HS-27A (cell line): ENCODE measurements around the gene ATAD5.
"Not testable (repeated sequence)": the region's sequence is repeated elsewhere in the genome, so short reads cannot be mapped to it uniquely, and the experiment has no call there.

ENCODE experiments used
- DNase-seq: peaks from one replicate; pipeline ENCODE4 v3.0.0-alpha.2; 2012; ENCODE audit warnings: low read depth, missing footprints

Gene ATAD5

DNA sequence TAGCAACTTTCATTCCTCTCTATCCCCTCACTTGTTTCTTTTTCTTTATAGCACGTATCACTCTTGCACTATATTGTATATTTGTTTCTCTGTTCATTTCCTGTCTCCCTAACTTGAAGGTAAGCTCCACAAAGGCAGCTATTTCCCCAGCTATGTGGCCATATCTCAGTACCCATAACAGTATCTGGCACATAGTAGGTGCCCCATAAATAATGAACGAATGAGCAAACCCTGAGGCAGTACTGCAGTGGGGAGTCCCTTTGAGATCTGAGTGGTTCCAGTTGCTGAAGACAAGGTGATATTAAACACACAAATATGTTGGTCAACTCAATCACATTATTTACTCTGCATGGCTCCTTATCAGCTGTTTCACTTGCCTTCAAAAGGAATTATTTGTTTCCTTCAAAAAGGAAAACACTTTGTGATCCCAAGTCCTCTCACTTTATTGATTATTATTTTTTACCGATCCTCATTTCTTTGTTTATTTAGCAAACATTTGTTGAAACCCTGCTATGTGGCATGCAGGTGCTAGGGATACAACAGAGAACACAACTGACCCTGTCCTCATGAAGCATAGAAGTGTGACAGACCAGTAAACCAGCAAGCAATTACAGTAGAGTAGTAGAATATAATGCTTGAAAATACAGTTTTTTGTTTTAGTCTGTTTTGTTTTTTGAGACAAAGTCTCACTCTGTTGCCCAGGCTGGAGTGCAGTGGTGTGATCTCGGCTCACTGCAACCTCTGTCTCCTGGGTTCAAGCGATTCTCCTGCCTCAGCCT lies 84.3 kb downstream of the ATAD5 start:
- no peak for DNase-seq

DNA sequence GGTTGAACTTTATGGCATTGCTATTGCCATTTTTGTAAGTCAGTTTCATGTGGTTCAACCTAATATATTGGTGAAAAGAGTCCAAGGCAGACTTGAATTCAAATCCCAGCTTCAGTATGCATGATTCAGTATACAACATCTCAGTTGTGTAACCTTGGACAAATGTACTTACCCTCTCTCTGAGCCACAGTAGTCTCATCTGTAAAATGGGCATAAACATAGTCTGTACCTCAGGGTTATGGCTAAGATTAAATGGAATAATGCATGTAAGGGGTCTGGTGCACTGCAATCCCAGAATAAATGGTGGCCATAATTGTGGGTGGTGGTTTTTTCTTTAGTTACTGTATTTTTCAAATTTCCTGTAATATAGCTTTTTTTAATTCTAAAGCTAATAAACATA lies 85.3 kb downstream of the ATAD5 start:
- no peak for DNase-seq

DNA sequence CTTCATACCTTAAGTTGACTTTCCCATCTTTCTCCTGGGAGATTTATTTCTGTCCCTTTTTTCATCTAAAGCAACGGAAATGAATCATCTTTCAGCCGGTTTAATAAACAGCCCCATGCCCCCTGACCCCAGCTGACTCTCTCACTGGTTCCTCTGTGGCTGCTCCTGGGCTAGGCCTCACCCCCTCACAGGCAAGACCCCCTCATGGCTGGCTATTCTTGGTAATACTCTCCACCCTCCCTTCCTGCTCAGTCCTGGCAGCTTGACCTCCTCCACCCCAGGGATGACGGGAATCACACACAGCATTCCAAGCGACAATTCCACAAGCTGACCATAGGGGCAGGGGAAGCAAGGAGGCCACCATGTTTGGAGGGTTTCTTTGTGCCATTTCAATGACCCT lies 88.5 kb downstream of the ATAD5 start:
- DNase-seq, result no peak

DNA sequence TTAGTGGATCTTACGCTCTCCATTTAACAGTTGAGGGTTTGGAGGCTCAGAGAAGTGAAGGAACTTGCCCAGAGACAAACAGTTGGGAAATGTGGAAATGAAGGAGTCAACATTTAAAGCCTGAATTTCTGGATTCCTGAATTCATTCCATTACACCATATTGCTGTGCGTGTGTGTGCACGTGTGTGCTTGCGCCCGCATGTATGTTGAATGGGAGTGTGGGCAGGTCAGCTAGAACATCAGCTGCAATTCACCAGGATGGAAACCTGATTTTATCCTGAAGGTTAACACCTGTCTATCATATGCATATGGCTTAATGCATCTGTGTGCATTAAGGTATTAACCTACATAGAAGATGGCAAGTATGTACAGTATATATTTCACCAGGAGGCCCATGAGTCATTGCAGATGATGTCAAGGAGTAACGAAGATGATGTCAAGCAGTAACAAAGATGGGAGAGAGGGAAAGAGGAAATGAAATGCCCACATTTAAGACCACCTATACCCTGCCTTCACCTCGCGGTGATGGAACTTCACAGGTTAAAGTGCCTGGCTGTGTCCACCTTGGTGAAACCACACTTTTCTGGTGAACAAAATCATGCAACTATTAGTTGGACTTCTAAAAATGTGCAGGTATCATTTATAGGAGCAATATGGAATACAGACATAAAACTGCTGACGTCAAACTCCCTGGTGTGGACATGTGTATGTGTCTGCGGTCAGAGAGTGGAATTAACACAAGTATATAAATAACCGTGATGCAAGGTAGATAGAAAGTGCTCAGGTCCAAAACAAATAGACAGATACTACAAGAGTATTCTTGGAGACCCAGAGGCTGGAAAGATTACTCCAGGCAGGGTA lies 89.1 kb downstream of the ATAD5 start:
- DNase-seq, result no peak

DNA sequence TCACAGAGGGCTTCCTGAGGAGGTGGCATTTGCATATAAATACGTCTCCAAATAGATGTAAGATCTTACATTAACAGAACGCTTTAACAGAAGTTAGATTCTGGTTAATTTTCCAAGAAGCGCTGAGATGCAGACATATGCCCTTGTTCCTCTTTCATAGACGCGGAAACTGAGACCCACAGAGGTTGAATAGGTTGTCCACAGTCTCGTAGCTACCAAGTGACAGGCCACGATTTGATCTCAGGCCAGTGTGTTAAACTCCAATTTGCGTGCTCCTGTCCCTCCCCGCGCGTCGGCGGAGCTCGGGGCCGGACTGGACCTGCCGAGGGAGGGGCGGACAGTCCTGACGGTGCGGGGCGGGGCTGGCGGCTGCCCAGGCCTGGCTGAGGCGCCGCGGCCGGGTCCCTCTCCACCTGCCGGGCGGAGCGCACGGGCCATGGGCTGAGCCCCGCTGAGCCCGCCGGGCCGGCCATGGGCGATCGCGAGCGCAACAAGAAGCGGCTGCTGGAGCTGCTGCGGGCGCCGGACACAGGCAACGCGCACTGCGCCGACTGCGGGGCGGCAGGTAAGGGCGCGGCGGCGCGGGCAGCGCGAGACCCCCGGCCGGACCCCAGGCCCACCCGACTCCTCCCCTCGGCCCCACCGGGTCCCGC lies 89.9 kb downstream of the ATAD5 start, which contains the start of gene ADAP2:
Gene ADAP2, plus strand, starts transcription at position 402 of the 653 bp plus-strand sequence. Its CDS starts 70 bp downstream, at position 472.
- no peak for DNase-seq

DNA sequence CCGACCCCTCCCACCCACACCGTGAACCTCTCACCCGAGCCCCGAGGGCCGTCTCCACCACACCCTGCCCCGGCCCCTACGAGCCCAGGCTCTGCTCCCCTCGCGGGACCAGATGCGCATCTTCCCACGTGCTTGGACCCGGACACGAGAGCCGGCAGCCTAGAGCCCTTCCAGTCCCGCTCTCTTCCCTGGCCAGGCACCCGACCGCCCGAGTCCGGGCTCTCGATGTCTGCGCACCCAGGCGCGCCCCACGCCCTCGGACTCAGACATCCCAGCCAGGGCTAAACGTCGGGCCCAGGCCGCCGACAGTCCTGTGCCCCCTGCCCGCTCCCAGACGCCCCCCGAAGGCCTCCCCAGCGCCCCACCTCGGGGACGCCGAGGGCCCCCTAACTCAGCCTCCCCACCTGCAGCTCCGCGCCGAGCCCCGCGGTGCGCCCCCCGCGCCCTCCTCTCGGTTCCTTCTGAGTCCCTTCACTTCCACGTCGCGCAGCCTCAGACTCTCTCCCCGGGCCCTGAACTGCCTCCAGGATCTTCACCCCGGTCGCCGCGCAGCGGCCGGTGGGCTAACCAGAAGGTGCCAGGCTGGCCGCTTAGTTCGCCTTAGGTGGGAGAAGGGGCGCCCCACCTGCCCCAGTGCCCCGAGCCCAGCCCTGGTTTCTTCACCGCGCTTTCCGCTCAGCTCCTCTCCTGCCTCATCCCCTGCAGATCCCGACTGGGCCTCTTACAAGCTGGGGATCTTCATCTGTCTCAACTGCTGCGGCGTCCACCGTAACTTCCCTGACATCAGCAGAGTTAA lies 90.7 kb downstream of the ATAD5 start:
- DNase-seq, result no peak

DNA sequence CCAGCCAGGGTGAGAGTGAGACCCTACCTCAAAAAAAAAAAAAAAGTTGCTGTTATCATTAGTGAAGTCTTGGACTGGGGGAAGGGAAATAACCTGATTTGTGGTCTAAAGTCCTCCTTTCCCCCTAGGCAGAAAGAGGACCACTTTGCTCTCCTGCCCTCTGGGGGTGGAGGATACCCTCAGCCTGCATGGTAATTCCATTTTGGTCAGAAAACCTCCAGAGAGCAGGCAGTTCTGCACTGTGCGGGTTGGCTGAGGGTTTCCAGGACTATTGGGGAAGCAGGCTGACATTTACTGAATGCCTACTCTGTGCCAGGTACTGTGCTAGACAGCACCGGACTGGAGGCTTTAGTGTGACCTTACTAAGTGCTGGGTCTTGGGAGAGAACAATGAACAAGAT lies 92.6 kb downstream of the ATAD5 start:
- no peak for DNase-seq

DNA sequence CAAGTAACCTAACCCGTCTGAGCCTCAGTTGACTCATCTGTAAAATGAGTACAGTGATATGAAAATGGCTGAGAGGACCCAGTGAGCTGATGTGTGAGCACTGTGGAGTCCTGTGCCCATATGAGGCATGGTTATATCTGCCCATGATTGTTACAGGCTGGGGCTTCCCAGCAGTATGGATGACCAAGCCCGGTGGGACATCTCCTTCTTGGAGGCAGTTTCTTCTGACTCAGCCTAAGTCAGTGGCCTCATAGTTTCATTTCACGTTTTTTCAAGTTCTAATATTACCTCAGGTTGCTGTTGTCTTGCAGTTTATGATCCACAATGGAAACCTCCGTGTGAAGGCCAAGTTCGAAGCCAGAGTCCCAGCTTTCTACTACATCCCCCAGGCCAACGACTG lies 94.8 kb downstream of the ATAD5 start:
- no peak for DNase-seq

DNA sequence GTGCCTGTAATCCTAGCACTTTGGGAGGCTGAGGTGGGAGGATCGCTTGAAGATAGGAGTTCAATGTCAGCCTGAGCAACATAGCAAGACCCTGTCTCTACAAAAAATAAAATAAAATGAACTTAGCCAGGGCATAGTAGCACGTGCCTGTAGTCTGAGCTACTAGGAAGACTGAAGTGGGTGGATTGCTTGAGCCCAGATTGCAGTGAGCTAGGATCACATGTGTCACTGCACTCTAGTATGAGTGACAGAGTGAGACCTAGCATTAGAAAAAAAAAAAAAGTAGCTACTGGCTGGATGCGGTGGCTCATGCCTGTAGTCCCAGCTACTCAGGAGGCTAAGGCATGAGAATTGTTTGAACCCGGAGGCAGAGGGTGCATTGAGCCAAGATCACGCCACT lies 96.0 kb downstream of the ATAD5 start:
- no peak for DNase-seq

DNA sequence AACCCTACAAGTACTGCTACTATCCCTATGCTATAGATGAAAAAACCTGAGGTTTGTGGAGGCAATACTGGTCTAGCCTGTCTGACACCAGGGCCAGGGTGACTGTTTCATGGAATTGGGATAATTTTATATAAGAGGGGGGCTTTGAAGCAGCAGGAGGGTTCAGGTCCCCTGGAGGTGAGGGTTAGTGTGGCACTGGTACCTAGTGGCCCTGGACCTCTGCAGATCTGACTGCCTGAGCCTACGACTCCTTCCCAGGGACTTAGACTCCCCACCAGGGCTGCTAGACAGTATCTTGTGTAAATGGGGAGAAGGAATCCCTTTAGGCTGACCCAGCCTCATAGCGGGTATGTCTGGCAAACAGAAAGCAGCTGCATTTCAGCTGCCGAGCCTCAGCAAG lies 96.8 kb downstream of the ATAD5 start:
- no peak for DNase-seq

DNA sequence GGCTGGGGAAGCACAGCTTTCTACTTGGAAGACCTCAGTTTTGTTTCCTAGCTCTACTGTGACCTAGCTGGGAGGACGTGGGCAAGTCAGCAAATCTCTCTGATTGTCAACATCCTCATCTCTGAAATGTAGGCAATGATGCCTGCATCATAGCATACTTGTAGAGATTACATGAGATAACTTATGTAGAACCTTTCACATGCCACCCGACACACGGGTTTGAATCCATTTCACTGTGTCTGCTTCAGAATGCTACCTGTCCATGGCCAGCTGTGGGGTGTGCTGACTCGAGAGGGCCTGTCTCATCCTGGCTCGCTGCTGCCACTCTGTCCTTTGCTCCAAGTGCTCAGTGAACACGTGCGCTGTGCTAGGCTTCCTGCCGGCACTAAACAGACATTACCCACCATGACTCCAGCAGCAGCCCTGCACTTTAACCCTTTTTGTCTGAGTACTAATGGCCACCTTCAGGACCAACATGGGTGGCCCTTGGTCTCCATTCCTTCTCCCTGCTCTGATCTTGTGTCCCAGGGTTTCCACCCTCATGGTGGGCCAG lies 97.4 kb downstream of the ATAD5 start:
- DNase-seq, result no peak

DNA sequence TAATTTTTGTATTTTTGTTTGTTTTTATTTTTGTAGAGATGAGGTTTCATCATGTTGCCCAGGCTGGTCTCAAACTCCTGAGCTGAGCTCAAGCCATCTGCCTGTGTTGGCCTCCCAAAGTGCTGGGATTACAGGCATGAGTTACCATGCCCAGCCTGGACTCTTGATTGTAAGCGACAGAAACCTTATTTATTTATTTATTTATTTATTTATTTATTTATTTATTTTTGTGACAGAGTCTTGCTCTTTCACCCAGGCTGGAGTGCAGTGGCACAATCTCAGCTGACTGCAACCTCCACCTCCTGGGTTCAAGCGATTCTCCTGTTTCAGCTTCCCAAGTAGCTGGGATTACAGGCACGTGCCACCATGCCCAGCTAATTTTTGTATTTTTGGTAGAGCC lies 98.1 kb downstream of the ATAD5 start:
- not testable (repeated sequence) for DNase-seq

DNA sequence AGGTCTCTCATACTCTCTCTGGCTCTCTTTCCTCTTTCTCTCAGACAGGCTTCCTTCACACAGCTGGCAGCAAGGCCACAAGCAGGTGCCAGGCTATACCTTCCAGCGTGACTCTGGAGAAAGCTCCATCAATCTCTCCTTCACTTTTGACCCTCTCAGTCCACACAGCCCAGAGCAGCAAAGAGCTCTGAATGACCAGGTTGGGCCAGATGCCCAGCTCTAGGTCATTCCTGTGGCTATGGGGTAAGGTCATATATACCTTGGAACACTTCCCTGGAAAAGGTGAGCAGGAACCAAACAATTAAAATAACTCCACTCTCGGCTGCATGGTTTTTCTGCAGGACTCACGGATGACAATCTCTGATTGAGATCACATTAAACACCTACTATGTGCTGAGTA lies 98.7 kb downstream of the ATAD5 start:
- DNase-seq, result no peak

DNA sequence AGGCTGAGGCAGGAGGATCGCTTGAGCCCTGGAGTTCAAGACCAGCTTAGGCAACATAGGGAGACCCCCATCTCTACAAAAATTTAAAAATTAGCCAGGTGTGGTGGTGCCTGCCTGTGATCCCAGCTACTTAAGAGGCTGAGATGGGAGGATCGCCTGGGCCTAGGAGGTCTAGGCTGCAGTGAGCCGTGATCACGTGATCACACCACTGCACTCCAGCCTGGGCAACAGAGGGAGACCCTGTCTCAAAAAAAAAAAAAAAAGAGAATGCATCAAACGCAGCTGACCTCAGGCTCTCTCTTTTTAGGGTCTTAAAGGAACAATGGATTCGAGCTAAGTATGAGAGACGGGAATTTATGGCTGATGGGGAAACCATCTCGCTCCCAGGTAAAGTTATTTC lies 99.8 kb downstream of the ATAD5 start:
- DNase-seq, result not testable (repeated sequence)

DNA sequence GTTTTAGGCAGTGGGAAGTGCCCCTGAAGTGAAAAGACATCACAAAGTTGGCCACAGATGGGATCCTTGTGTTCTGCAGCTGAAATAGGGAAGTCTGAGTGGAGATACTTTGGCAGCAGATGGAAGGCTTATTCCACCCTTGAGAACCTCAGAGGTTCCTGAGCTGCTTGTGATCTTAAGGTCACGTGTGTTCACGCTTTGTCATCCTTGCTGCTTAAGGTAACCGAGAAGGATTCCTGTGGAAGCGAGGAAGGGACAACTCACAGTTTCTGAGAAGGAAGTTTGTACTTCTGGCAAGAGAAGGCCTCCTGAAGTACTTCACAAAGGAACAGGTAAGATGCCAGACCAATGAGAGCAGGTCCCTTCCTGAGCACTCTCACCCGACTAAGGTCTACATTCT lies 102.2 kb downstream of the ATAD5 start:
- no peak for DNase-seq

DNA sequence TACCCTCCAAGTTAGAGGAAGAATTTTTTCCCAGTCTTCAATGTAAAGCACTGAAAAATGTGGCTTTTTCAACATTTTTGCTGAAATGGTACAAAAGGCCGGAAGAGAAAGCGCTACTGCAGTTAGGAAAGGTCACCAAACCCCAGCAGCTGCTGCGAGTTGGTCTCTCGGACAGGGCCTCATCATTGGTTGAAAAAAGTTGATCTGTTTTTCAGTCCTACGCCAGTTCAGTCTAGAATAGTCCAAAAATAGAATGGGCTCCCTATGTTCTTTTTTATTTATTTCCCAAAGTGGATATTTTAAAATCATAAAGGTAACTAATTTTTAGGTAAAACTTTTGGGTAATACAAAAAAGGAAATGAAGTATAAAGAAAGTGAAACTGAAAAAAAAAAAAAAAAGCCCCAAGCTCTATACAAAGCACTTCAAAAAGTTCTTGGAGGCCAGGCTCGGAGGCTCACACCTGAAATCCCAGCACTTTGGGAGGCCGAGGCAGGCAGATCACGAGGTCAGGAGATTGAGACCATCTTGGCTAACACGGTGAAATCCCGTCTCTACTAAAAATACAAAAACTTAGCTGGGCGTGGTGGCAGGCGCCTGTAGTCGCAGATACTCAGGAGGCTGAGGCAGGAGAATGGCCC lies 107.4 kb downstream of the ATAD5 start:
- no peak for DNase-seq

DNA sequence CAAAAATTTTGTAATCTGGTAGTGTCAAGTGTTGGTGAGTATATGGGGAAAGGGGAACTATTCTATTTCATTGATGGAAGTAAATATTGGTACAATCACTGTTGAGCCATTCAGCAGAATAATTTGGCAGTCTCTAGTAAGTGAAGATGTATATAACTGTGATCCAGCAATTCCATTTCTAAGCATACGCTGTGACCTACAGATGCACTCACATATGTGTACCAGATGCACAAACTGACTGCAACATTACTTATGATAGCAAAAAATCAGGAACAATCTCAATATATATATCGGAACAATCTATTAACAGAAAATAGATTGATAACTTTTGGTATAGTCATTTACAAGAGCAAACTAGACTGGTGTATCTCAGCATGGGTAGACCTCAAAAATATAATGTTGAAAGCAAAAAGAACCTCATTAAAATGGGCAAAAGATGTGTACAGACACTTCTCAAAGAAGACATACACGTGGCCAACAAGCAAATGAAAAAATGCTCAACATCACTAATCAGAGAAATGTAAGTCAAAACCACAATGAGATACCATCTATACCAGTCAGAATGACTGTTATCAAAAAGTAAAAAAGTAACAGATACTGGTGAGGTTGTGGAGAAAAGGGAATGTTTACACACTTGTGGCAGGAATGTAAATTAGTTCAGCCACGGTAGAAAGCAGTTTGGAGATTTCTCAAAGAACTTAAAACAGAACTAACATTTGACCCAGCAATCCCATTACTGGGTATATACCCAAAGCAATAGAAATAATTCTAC lies 110.7 kb downstream of the ATAD5 start:
- no peak for DNase-seq
